OCI-LY1 (cell line): ENCODE results near the gene CLDN15.

Source experiments
- H2AFZ ChIP-seq: fragments of 200-600 bp; sonication (generic), shearing (Covaris generic); 2 replicates; pipeline ENCODE4 v1.6.0; 2014; ENCODE audit warnings: antibody characterized with exemption, mild to moderate bottlenecking, low read length
- H3F3A ChIP-seq: fragments of 200-600 bp; sonication (generic), shearing (Covaris generic); 2 replicates; pipeline ENCODE4 v1.6.0; 2014; ENCODE audit warnings: mild to moderate bottlenecking, antibody characterized with exemption, low read length, moderate library complexity; ENCODE audit not compliant: insufficient read depth
- H3K27ac ChIP-seq: fragments of 200-600 bp; sonication (generic); 2 replicates; pipeline ENCODE4 v1.5.1; 2014; ENCODE audit warnings: low read length, mixed run types, mild to moderate bottlenecking, low read depth; ENCODE audit not compliant: poor library complexity, severe bottlenecking
- H3K27me3 ChIP-seq: fragments of 200-600 bp; sonication (generic); 2 replicates; pipeline ENCODE4 v1.6.0; 2014; ENCODE audit warnings: antibody characterized with exemption, mild to moderate bottlenecking, low read length, moderate library complexity; ENCODE audit not compliant: insufficient read depth
- H3K36me3 ChIP-seq: fragments of 200-600 bp; sonication (generic); 2 replicates; pipeline ENCODE4 v1.6.1; 2014; ENCODE audit warnings: mild to moderate bottlenecking, antibody characterized with exemption, low read length, moderate library complexity, mixed read lengths; ENCODE audit not compliant: insufficient read depth
- H3K4me1 ChIP-seq: fragments of 200-600 bp; sonication (generic); 2 replicates; pipeline ENCODE4 v1.5.1; 2014; ENCODE audit warnings: mild to moderate bottlenecking, low read length, moderate library complexity; ENCODE audit not compliant: insufficient read depth, severe bottlenecking
- H3K4me2 ChIP-seq: fragments of 200-600 bp; sonication (generic), shearing (Covaris generic); 2 replicates; pipeline ENCODE4 v1.6.1; 2014; ENCODE audit warnings: low read length
- H3K4me3 ChIP-seq: fragments of 200-600 bp; sonication (generic); 2 replicates; pipeline ENCODE4 v1.5.1; 2014; ENCODE audit warnings: low read length, low read depth, mild to moderate bottlenecking, mixed read lengths; ENCODE audit not compliant: poor library complexity, severe bottlenecking
- H3K79me2 ChIP-seq: fragments of 200-600 bp; shearing (Covaris generic); 2 replicates; pipeline ENCODE4 v1.6.1; 2016; ENCODE audit warnings: mixed run types, low read length, mixed read lengths; ENCODE audit not compliant: insufficient read depth
- H3K9ac ChIP-seq: fragments of 200-600 bp; sonication (generic), shearing (Covaris generic); 2 replicates; pipeline ENCODE4 v1.6.1; 2014; ENCODE audit warnings: mild to moderate bottlenecking, low read length, mixed read lengths
- H3K9me2 ChIP-seq: fragments of 200-600 bp; sonication (generic), shearing (Covaris generic); 2 replicates; pipeline ENCODE4 v1.6.1; 2014; ENCODE audit warnings: low read depth, mild to moderate bottlenecking, low read length, mixed read lengths
- H3K9me3 ChIP-seq: fragments of 200-600 bp; shearing (Covaris generic); 2 replicates; pipeline ENCODE4 v1.6.1; 2014; ENCODE audit warnings: low read length, mixed read lengths
- H4K20me1 ChIP-seq: fragments of 200-600 bp; sonication (generic), shearing (Covaris generic); 2 replicates; pipeline ENCODE4 v1.6.0; 2016; ENCODE audit warnings: mild to moderate bottlenecking, low read length; ENCODE audit not compliant: insufficient read depth
- CTCF ChIP-seq: fragments of 200-600 bp; sonication (generic), shearing (Covaris generic); IDR thresholded peaks from 2 replicates; pipeline ENCODE4 v1.5.1; 2017; ENCODE audit warnings: mild to moderate bottlenecking, antibody characterized with exemption, low read length, moderate library complexity, mixed read lengths
- EZH2 ChIP-seq: fragments of 200-600 bp; sonication (generic), shearing (Covaris generic); IDR thresholded peaks from 2 replicates; pipeline ENCODE4 v1.8.0; 2017; ENCODE audit warnings: borderline replicate concordance, mixed run types, mild to moderate bottlenecking, antibody characterized with exemption, low read length, moderate library complexity, mixed read lengths

CLDN15 gene

DNA sequence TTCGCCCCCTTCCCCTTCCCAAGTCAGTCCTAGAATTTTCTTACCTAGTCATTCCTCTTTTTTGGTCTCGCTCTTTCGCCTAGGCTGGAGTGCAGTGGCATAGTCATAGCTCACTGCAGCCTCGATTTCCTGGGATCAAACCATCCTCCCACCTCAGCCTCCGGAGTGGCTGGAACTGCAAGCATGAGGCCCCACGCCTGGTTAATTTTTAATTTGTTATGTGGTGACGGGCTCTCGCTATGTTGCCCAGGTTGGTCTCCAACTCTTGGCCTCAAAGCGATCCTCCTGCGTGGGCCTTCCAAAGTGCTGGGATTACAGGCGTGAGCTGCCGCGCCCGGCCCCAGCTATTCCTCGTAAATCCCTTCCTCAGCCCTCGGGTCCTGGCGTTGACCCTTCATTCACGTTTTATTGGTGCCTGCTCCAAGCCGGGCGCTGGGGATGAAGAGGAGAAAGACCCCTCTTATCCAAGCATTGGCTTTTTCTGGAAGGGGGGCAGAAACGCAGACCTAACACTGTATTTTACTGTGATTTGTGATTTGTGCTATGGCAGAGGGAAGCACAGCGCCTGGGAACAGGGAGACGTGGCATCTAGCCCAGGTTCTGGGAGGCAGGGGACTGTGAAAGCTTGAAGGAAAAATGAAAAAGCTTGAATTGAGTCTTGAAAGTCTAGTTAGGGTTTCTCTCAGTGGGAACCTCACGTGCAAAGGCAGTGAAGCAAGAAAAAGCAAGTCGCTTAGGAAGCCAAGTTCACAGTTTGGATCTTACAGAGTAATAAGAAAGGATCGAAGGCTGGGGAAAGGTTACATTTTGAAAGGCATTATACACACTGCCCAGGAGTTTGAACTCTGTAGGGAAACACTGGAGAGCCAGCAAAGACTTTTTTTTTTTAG, 19.1 kb downstream of the CLDN15 start:
- Histone ChIP-seq H3K79me2 (no peaks in the 10 kb centered on the region; the same call in 1 of the 2 replicates), H4K20me1 (no peaks in the 10 kb centered on the region), H3K4me3 (peak overlapping the region; percentile 85), H3K36me3 (peaks cover 10% of the 10 kb centered on the region; the same call in 1 of the 2 replicates), H3K27me3 (no peaks in the 10 kb centered on the region), H3K4me2 (peak overlapping the region; percentile 97), H2AFZ (no peak overlapping the region), H3K9me3 (no peaks in the 10 kb centered on the region), H3K4me1 (peaks cover 31% of the 10 kb centered on the region), H3K27ac (no peak overlapping the region), H3F3A (no peaks in the 10 kb centered on the region), H3K9me2 (no peaks in the 10 kb centered on the region), H3K9ac (peak overlapping the region; percentile 77)
- TF ChIP-seq CTCF, result no peak
- no peak for TF ChIP-seq EZH2

DNA sequence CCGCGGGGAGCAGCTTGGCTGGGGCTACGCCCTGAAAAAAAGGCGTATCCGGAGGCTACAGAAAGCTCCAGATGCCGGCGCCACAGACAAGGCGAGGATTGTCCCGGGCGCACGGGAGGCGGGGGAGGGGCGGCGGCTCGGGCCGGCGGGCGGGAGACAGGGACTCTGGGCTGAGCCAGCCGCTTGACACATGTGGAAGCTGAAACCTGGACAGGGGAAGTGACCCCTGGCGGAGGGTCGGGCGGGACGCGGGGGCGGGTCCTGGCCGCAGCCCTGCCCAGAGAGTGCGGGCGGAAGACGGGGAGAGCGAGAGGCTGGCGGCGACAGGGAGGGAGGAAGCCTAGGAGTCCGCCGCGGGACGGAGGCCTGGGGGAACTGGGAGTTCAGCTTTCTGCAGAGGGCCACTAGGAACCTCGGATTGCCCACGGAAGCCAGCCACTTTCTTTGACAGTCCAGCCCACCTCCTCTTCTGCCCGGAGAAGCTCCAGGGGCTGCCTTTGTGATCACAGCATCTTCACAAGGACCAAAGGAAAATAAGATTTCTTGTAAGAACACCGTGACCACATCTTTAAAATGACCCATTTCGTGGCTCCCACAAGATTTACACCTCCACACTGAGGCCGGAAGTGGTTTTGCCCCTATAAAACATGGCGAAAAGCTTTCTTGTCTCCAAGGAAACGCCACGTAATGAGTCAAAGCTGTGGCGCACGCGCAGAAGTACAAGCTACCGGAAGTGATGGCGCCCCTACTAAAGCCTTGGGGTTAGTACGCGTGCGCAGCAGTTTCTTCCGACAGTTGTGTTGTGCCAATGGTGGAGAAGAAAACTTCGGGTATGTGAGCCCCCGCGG, 20.0 kb downstream of the CLDN15 start, which contains the start of the genes PLOD3 and ZNHIT1:
Gene PLOD3 (minus strand): TSS at position 194 of the 848 bp plus-strand sequence. CDS start 307 bp downstream, outside the sequence.
Gene ZNHIT1 (plus strand): TSS at position 778 of the 848 bp plus-strand sequence. CDS start 31 bp downstream, at position 809.
- Histone ChIP-seq H3K9me2 (no peaks in the 10 kb centered on the region), H4K20me1 (no peaks in the 10 kb centered on the region), H3F3A (no peaks in the 10 kb centered on the region), H3K79me2 (no peaks in the 10 kb centered on the region; the same call in 1 of the 2 replicates), H2AFZ (0 out of 2 replicates have a peak within 1 kb of the TSS, but pooled peaks have one; percentile 18), H3K4me1 (peaks cover 31% of the 10 kb centered on the region), H3K9me3 (no peaks in the 10 kb centered on the region), H3K27me3 (no peaks in the 10 kb centered on the region), H3K4me2 (peak within 1 kb of the TSS; percentile 97), H3K36me3 (peaks cover 2% of the 10 kb centered on the region; the same call in 1 of the 2 replicates), H3K9ac (peak within 1 kb of the TSS; percentile 82), H3K4me3 (peak within 1 kb of the TSS; percentile 85), H3K27ac (peak within 1 kb of the TSS; percentile 40)
- TF ChIP-seq EZH2, result no peak
- no peak for TF ChIP-seq CTCF

GRCh38 chr7:101216860-101217387, 20.7 kb downstream of the CLDN15 start:
- Histone ChIP-seq H3F3A (no peaks in the 10 kb centered on the region), H3K27ac (no peak overlapping the region), H3K9me3 (no peaks in the 10 kb centered on the region), H3K4me3 (peak overlapping the region; percentile 85), H3K9me2 (no peaks in the 10 kb centered on the region), H3K36me3 (no peaks in the 10 kb centered on the region), H3K4me1 (peaks cover 31% of the 10 kb centered on the region), H3K9ac (peak overlapping the region; percentile 82), H4K20me1 (no peaks in the 10 kb centered on the region), H3K4me2 (peak overlapping the region; percentile 97), H2AFZ (no peak overlapping the region), H3K27me3 (no peaks in the 10 kb centered on the region), H3K79me2 (no peaks in the 10 kb centered on the region; the same call in 1 of the 2 replicates)
- TF ChIP-seq CTCF (peak; percentile 24; the same call in 1 of the 2 replicates), EZH2 (no peak)
